ENCODE data around the gene EPHB1.

EPHB1 gene

GRCh38 chr3:134899786-134900185 is 104.7 kb downstream of the EPHB1 start:
- no peaks in the 10 kb centered on the region for H3K9me2 ChIP-seq (ENCODE audit: low read depth, low read length)
- no peak overlapping the region for H3K27ac ChIP-seq (ENCODE audit: low read depth, low read length, poor library complexity, severe bottlenecking)
- no peaks in the 10 kb centered on the region for H3F3A ChIP-seq (ENCODE audit: insufficient read depth, low read length)
- no peak overlapping the region for H3K4me3 ChIP-seq (ENCODE audit: low read depth, low read length, poor library complexity, severe bottlenecking)
- H3K4me1 ChIP-seq (ENCODE audit: insufficient read depth, low read length, severe bottlenecking) = no peaks in the 10 kb centered on the region
- TF ChIP-seq EZH2 (IDR thresholded peaks at IDR 0.05; ENCODE audit: borderline replicate concordance, low read length) (no peak), CTCF (IDR thresholded peaks at IDR 0.05; ENCODE audit: low read length) (no peak)
- H2AFZ ChIP-seq (ENCODE audit: low read length) = no peak overlapping the region
- no peak overlapping the region for H3K9ac ChIP-seq (ENCODE audit: low read length)
- H3K27me3 ChIP-seq (ENCODE audit: insufficient read depth, low read length) = peaks cover under 1% of the 10 kb centered on the region; the same call in 1 of the 2 replicates
- no peaks in the 10 kb centered on the region for H3K36me3 ChIP-seq (ENCODE audit: insufficient read depth, low read length)
- no peak overlapping the region for H3K4me2 ChIP-seq (ENCODE audit: low read length)
- no peaks in the 10 kb centered on the region for H4K20me1 ChIP-seq (ENCODE audit: insufficient read depth, low read length)
- no peaks in the 10 kb centered on the region for H3K79me2 ChIP-seq (ENCODE audit: insufficient read depth, low read length)
- no peaks in the 10 kb centered on the region for H3K9me3 ChIP-seq (ENCODE audit: low read length)

GRCh38 chr3:134900482-134900881 is 105.4 kb downstream of the EPHB1 start:
- Histone ChIP-seq H4K20me1 (ENCODE audit: insufficient read depth, low read length) (no peaks in the 10 kb centered on the region), H3K9me2 (ENCODE audit: low read depth, low read length) (no peaks in the 10 kb centered on the region)

GRCh38 chr3:134901461-134901860 is 106.4 kb downstream of the EPHB1 start:
- Histone ChIP-seq H2AFZ (ENCODE audit: low read length) (no peak overlapping the region), H3K9ac (ENCODE audit: low read length) (no peak overlapping the region), H3K9me3 (ENCODE audit: low read length) (no peaks in the 10 kb centered on the region), H3K27me3 (ENCODE audit: insufficient read depth, low read length) (peaks cover 3% of the 10 kb centered on the region; the same call in 1 of the 2 replicates), H3K9me2 (ENCODE audit: low read depth, low read length) (no peaks in the 10 kb centered on the region), H3K4me3 (ENCODE audit: low read depth, low read length, poor library complexity, severe bottlenecking) (no peak overlapping the region), H3K4me2 (ENCODE audit: low read length) (no peak overlapping the region), H3F3A (ENCODE audit: insufficient read depth, low read length) (no peaks in the 10 kb centered on the region), H3K4me1 (ENCODE audit: insufficient read depth, low read length, severe bottlenecking) (no peaks in the 10 kb centered on the region), H3K27ac (ENCODE audit: low read depth, low read length, poor library complexity, severe bottlenecking) (no peak overlapping the region), H3K79me2 (ENCODE audit: insufficient read depth, low read length) (no peaks in the 10 kb centered on the region), H4K20me1 (ENCODE audit: insufficient read depth, low read length) (no peaks in the 10 kb centered on the region), H3K36me3 (ENCODE audit: insufficient read depth, low read length) (no peaks in the 10 kb centered on the region)
- no peak for TF ChIP-seq EZH2 (IDR thresholded peaks at IDR 0.05; ENCODE audit: borderline replicate concordance, low read length)
- no peak for TF ChIP-seq CTCF (IDR thresholded peaks at IDR 0.05; ENCODE audit: low read length)

More at GRCh38 chr3:134900482-134900881, 105.4 kb downstream of the EPHB1 start:
- Histone ChIP-seq H3K4me2 (ENCODE audit: low read length) (no peak overlapping the region), H3K36me3 (ENCODE audit: insufficient read depth, low read length) (no peaks in the 10 kb centered on the region), H3K9ac (ENCODE audit: low read length) (no peak overlapping the region), H2AFZ (ENCODE audit: low read length) (no peak overlapping the region), H3K4me1 (ENCODE audit: insufficient read depth, low read length, severe bottlenecking) (no peaks in the 10 kb centered on the region), H3F3A (ENCODE audit: insufficient read depth, low read length) (no peaks in the 10 kb centered on the region), H3K9me3 (ENCODE audit: low read length) (no peaks in the 10 kb centered on the region), H3K27me3 (ENCODE audit: insufficient read depth, low read length) (peaks cover 3% of the 10 kb centered on the region; the same call in 1 of the 2 replicates), H3K79me2 (ENCODE audit: insufficient read depth, low read length) (no peaks in the 10 kb centered on the region), H3K27ac (ENCODE audit: low read depth, low read length, poor library complexity, severe bottlenecking) (no peak overlapping the region), H3K4me3 (ENCODE audit: low read depth, low read length, poor library complexity, severe bottlenecking) (no peak overlapping the region)
- TF ChIP-seq CTCF (IDR thresholded peaks at IDR 0.05; ENCODE audit: low read length) (no peak), EZH2 (IDR thresholded peaks at IDR 0.05; ENCODE audit: borderline replicate concordance, low read length) (no peak)
